Fibroblast of lung (primary cell): ENCODE measurements around the gene TMEM14B.

ENCODE experiments used
- CTCF ChIP-seq, 2 donors: IDR thresholded peaks in 1 of 2; conservative IDR thresholded peaks in 1 of 2; 1 replicate in 1 of 2; 2 replicates in 1 of 2; pipeline ENCODE4 v1.5.1; 2011 to 2012; ENCODE audit warnings: low read length in 2 of 2, control low read depth in 1 of 2, inconsistent platforms in 1 of 2, low read depth in 1 of 2, mild to moderate bottlenecking in 1 of 2
- EZH2 ChIP-seq: IDR thresholded peaks from 2 replicates; pipeline ENCODE4 v1.5.1; 2012; ENCODE audit warnings: low read length, control low read depth, mild to moderate bottlenecking; ENCODE audit errors: missing control alignments

GRCh38 chr6:10733863-10734262, 13.7 kb upstream of the TMEM14B start:
- TF ChIP-seq CTCF (conservative IDR thresholded peaks at IDR 0.05 in 1 of 2, IDR thresholded peaks at IDR 0.05 in 1 of 2; ENCODE audit: low read depth in 1 of 2, low read length in 2 of 2) (no peak), EZH2 (no peak)
